Fibroblast of villous mesenchyme (primary cell): Measurements from ENCODE around the gene HCN2. TPM values are rescaled to one million over a fixed set of nuclear protein-coding genes. Genes with fewer than 3 reads are reported as not detected.

ENCODE experiments used
- DNase-seq: peaks from one replicate; pipeline ENCODE4 v3.0.0-alpha.2; 2010; ENCODE audit warnings: low read depth
- H3K4me3 ChIP-seq: 2 replicates; pipeline ENCODE4 v1.5.1; 2011; ENCODE audit warnings: low read depth, mild to moderate bottlenecking, low read length
- CTCF ChIP-seq: IDR thresholded peaks from 2 replicates; pipeline ENCODE4 v1.5.1; 2012; ENCODE audit warnings: low read depth, mild to moderate bottlenecking, low read length; ENCODE audit not compliant: insufficient read depth
- total RNA-seq: library from RNA; depleted of rRNA; stranded (reverse); fragments of >200 nt; gene quantifications from 2 replicates; pipeline ENCODE4 v1.2.3, GENCODE V29; 2012

Gene HCN2
- total RNA-seq, 1 donor, result 0.86 TPM

- H3K4me3 ChIP-seq, result no peak overlapping the region
- TF ChIP-seq CTCF, result no peak
- DNase-seq, result no peak
These were observed 60.4 kb downstream of the HCN2 start for GRCh38 chr19:650121-650520.

GRCh38 chr19:651114-651818 lies 61.6 kb downstream of the HCN2 start:
- TF ChIP-seq CTCF, result no peak
- DNase-seq, result no peak

GRCh38 chr19:651991-652390 lies 62.3 kb downstream of the HCN2 start:
- DNase-seq, result no peak
- no peak for TF ChIP-seq CTCF
- no peak overlapping the region for H3K4me3 ChIP-seq

More at GRCh38 chr19:651114-651818, 61.6 kb downstream of the HCN2 start:
- no peak overlapping the region for H3K4me3 ChIP-seq

GRCh38 chr19:652467-653389 lies 63.0 kb downstream of the HCN2 start:
- no peak for TF ChIP-seq CTCF
- H3K4me3 ChIP-seq, result no peak overlapping the region
- no peak for DNase-seq

- DNase-seq, result no peak
- H3K4me3 ChIP-seq, result no peak overlapping the region
- no peak for TF ChIP-seq CTCF
These were observed 63.7 kb downstream of the HCN2 start for GRCh38 chr19:653425-653824.

- DNase-seq, result no peak
- no peak for TF ChIP-seq CTCF
- no peak overlapping the region for H3K4me3 ChIP-seq
These were observed 66.0 kb downstream of the HCN2 start for GRCh38 chr19:655691-656090.
